ENCODE measurements around the gene BRD4.

The BRD4 gene

GRCh38 chr19:15188851-15189250 lies 143.5 kb downstream of the BRD4 start:
- no peak for DNase-seq

GRCh38 chr19:15187026-15188007 lies 145.0 kb downstream of the BRD4 start:
- DNase-seq = no peak

Data from suppressor macrophage (primary cell).